SKM-1 (cell line): Measurements from ENCODE around the gene VAV2.
"Not testable (repeated sequence)": the region's sequence is repeated elsewhere in the genome, so short reads cannot be mapped to it uniquely, and the experiment has no call there.

Experiments
- DNase-seq: peaks from one replicate; lab custom pipeline; 2025; ENCODE audit not compliant: unreplicated experiment; lab: John Stamatoyannopoulos, UW

The VAV2 gene

GRCh38 chr9:133759946-133760345 is 232.2 kb downstream of the VAV2 start:
- DNase-seq = no peak

GRCh38 chr9:133759146-133759900 is 232.8 kb downstream of the VAV2 start:
- DNase-seq = no peak

GRCh38 chr9:133758228-133758627 is 233.9 kb downstream of the VAV2 start:
- DNase-seq = no peak

GRCh38 chr9:133754688-133755227 is 237.4 kb downstream of the VAV2 start:
- no peak for DNase-seq

- DNase-seq = no peak
Measured at GRCh38 chr9:133754187-133754586, 237.9 kb downstream of the VAV2 start.

GRCh38 chr9:133752739-133753446 is 239.2 kb downstream of the VAV2 start:
- no peak for DNase-seq

GRCh38 chr9:133750982-133751649 is 241.0 kb downstream of the VAV2 start:
- no peak for DNase-seq

- DNase-seq = no peak
Measured at GRCh38 chr9:133747309-133747708, 244.8 kb downstream of the VAV2 start.

- DNase-seq = not testable (repeated sequence)
Measured at GRCh38 chr9:133744528-133744927, 247.6 kb downstream of the VAV2 start.

GRCh38 chr9:133742849-133743444 is 249.2 kb downstream of the VAV2 start:
- DNase-seq = peak; percentile 69

GRCh38 chr9:133742251-133742650 is 249.9 kb downstream of the VAV2 start:
- DNase-seq = no peak

- no peak for DNase-seq
Measured at GRCh38 chr9:133741716-133742115, 250.4 kb downstream of the VAV2 start.

- no peak for DNase-seq
Measured at GRCh38 chr9:133740911-133741310, 251.2 kb downstream of the VAV2 start.

- no peak for DNase-seq
Measured at GRCh38 chr9:133739408-133740280, 252.5 kb downstream of the VAV2 start.

- no peak for DNase-seq
Measured at GRCh38 chr9:133738640-133739225, 253.4 kb downstream of the VAV2 start.

GRCh38 chr9:133737774-133738639 is 254.1 kb downstream of the VAV2 start, which contains the start of gene SARDH:
Gene SARDH, minus strand, starts transcription at chr9:133738352. Its CDS starts 4,179 bp downstream, at chr9:133734173.
- no peak for DNase-seq

GRCh38 chr9:133737071-133737773 is 254.9 kb downstream of the VAV2 start:
- no peak for DNase-seq

GRCh38 chr9:133735931-133736330 is 256.2 kb downstream of the VAV2 start:
- no peak for DNase-seq
